Vagina (tissue), 2 donors: ENCODE measurements around the gene LIMS1.
"Not testable (repeated sequence)": the region's sequence is repeated elsewhere in the genome, so short reads cannot be mapped to it uniquely, and the experiment has no call there.

Experiments
- POLR2A ChIP-seq, 2 donors: fragments of 450-650 bp; IDR thresholded peaks; one replicate each; pipeline ENCODE4 v1.6.1; 2017; ENCODE audit warnings: antibody characterized with exemption in 2 of 2, mild to moderate bottlenecking in 2 of 2, moderate library complexity in 2 of 2
- POLR2AphosphoS5 ChIP-seq, 2 donors: sonication (generic); formaldehyde crosslinking; IDR thresholded peaks; one replicate each; pipeline ENCODE4 v1.9.0; 2017; ENCODE audit warnings: antibody characterized with exemption in 2 of 2, mild to moderate bottlenecking in 2 of 2, low read depth in 1 of 2; ENCODE audit not compliant: insufficient read depth in 1 of 2
- TF ChIP-seq, protein P1 (sequence below), 3 experiments: fragments of 450-650 bp in 2 of 3; fragments of 200-600 bp in 1 of 3; sonication (generic) in 1 of 3; IDR thresholded peaks; one replicate each; pipeline ENCODE4 v1.5.1; 2017 to 2019; ENCODE audit warnings: antibody characterized with exemption in 3 of 3, mild to moderate bottlenecking in 2 of 3, moderate library complexity in 2 of 3

- TF ChIP-seq, protein P1, sequence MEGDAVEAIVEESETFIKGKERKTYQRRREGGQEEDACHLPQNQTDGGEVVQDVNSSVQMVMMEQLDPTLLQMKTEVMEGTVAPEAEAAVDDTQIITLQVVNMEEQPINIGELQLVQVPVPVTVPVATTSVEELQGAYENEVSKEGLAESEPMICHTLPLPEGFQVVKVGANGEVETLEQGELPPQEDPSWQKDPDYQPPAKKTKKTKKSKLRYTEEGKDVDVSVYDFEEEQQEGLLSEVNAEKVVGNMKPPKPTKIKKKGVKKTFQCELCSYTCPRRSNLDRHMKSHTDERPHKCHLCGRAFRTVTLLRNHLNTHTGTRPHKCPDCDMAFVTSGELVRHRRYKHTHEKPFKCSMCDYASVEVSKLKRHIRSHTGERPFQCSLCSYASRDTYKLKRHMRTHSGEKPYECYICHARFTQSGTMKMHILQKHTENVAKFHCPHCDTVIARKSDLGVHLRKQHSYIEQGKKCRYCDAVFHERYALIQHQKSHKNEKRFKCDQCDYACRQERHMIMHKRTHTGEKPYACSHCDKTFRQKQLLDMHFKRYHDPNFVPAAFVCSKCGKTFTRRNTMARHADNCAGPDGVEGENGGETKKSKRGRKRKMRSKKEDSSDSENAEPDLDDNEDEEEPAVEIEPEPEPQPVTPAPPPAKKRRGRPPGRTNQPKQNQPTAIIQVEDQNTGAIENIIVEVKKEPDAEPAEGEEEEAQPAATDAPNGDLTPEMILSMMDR (IDR thresholded peaks at IDR 0.05) = not testable (repeated sequence)
- not testable (repeated sequence) for TF ChIP-seq POLR2AphosphoS5 (IDR thresholded peaks at IDR 0.05; ENCODE audit: insufficient read depth in 1 of 2, low read depth in 1 of 2); POLR2A (IDR thresholded peaks at IDR 0.05)
These were observed 129.8 kb downstream of the LIMS1 start for GRCh38 chr2:108664089-108664488.
